Natural killer cell (primary cell): ENCODE data around the gene CPXM1. TPM values are rescaled to one million over a fixed set of nuclear protein-coding genes. Genes with fewer than 3 reads are reported as not detected.
A peak's percentile ranks its signal among the peaks of the same experiment; 100 is the strongest.

ENCODE experiments used
- ATAC-seq, 3 donors: fragments of 150-1000 bp in 2 of 3; fragments of 200-7000 bp in 1 of 3; cut with Tn5 transposase; 1 replicate in 1 of 3; 2 replicates in 2 of 3; pipeline ENCODE4 v1.10.0; 2021; ENCODE audit warnings: mild to moderate bottlenecking in 2 of 3, moderate library complexity in 2 of 3
- DNase-seq, 2 donors: peaks; one replicate each; pipeline versions ENCODE4 v3.0.0 to v3.0.0-alpha.2; 2013 to 2021; ENCODE audit warnings: mixed read lengths in 1 of 2
- H3K27ac ChIP-seq: one replicate; pipeline ENCODE4 v1.5.1; 2013; ENCODE audit warnings: mild to moderate bottlenecking, low read length
- H3K27me3 ChIP-seq: one replicate; pipeline ENCODE4 v1.6.1; 2013; ENCODE audit warnings: low read length; ENCODE audit not compliant: control insufficient read depth, insufficient read depth
- H3K36me3 ChIP-seq: one replicate; pipeline ENCODE4 v1.6.1; 2013; ENCODE audit warnings: low read length; ENCODE audit not compliant: control insufficient read depth, insufficient read depth
- H3K4me1 ChIP-seq: one replicate; pipeline ENCODE4 v1.6.1; 2013; ENCODE audit warnings: low read length; ENCODE audit not compliant: control insufficient read depth, insufficient read depth
- H3K4me3 ChIP-seq: one replicate; pipeline ENCODE4 v1.5.1; 2013; ENCODE audit warnings: low read length
- H3K9me3 ChIP-seq: one replicate; pipeline ENCODE4 v1.6.1; 2013; ENCODE audit warnings: low read length; ENCODE audit not compliant: control insufficient read depth, insufficient read depth
- H3K27ac Mint-ChIP-seq, 2 donors: one replicate each; pipeline ENCODE4 v1.8.0; 2022; ENCODE audit warnings: mild to moderate bottlenecking in 2 of 2, mixed read lengths in 2 of 2, moderate library complexity in 1 of 2
- H3K27me3 Mint-ChIP-seq, 2 donors: one replicate each; pipeline ENCODE4 v1.8.0; 2022; ENCODE audit warnings: low read depth in 2 of 2, mixed read lengths in 2 of 2
- H3K36me3 Mint-ChIP-seq: one replicate; pipeline ENCODE4 v1.8.0; 2022; ENCODE audit warnings: mixed read lengths
- H3K4me1 Mint-ChIP-seq, 2 donors: one replicate each; pipeline ENCODE4 v1.8.0; 2022; ENCODE audit warnings: mixed read lengths in 2 of 2
- H3K4me3 Mint-ChIP-seq: one replicate; pipeline ENCODE4 v1.8.0; 2022; ENCODE audit warnings: mild to moderate bottlenecking, moderate library complexity, mixed read lengths
- H3K9me3 Mint-ChIP-seq, 2 donors: one replicate each; pipeline ENCODE4 v1.8.0; 2022; ENCODE audit warnings: mixed read lengths in 2 of 2
- WGBS: methylation state at CpG from one replicate; pipeline ENCODE4 v1.1.7; 2013; ENCODE audit warnings: missing lambda C conversion rate; ENCODE audit not compliant: insufficient coverage; 5-methylcytosine and 5-hydroxymethylcytosine counted together
- intact Hi-C: fragments of 100-400 bp; cut with micrococcal nuclease; formaldehyde crosslinking; loops from one replicate; pipeline ENCODE4 v1.14.2; 2022
- total RNA-seq, 4 donors: library from RNA; stranded (reverse); fragments of 120-200 nt in 1 of 4; gene quantifications; one replicate each; pipeline versions ENCODE4 v1.2.3 to v1.2.4, GENCODE V29; 2013 to 2022
- TF ChIP-seq, protein P1 (sequence below): fragments of 200-600 bp; IDR thresholded peaks from one replicate; pipeline ENCODE4 v1.8.0; 2022; ENCODE audit warnings: antibody characterized with exemption

CPXM1 gene
- total RNA-seq, 3 donors from 2014 or later (not counting 1 experiment from before 2014, with no cell fraction given) = 0.49 to 2.3 (median 1.5) TPM

DNA sequence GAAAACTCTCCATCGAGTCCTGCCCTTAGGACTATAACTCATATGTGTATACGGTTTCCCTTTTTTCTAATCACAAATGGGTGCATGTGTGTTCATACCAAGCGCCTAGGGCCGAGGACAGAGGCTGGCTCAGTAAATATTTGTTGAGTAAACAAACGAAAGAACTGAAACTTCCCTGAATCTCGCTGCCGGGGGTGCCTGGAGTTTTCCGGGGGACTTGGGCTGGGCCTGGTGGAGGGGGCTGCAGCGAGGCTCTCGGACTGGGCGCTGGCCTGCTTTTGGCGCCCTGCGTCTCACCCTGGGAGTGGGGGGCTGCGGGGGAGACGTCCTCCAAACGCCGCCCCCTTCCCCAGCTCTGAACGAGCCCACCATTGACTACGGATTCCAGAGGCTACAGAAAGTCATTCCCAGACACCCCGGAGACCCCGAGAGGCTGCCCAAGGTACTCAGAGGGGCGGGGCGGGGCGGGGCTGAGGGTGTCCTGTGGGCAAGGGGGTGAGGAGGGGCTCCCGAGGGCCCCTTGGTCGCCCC lies 49.0 kb downstream of the CPXM1 start:
- peaks cover 7 to 30% of the 10 kb centered on the region in 2 donors for H3K27me3 Mint-ChIP-seq
- no peaks in the 10 kb centered on the region for H3K36me3 Mint-ChIP-seq
- H3K9me3 Mint-ChIP-seq = no peaks in the 10 kb centered on the region
- H3K4me3 ChIP-seq = peak overlapping the region; percentile 9
- ATAC-seq (no peak), DNase-seq (peak in 1 of 2 donors; percentile 31)
- 2% methylated on average over 25 of the region's 26 CpGs for WGBS
- peak overlapping the region; percentile 79 for H3K4me3 Mint-ChIP-seq
- peaks cover 43% of the 10 kb centered on the region for H3K4me1 ChIP-seq
- H3K27me3 ChIP-seq = peaks cover 18% of the 10 kb centered on the region
- peak overlapping the region in 1 of 2 donors; percentile 64 for H3K27ac Mint-ChIP-seq
- H3K4me1 Mint-ChIP-seq = peaks cover 28 to 49% of the 10 kb centered on the region in 2 donors
- peaks cover 2% of the 10 kb centered on the region for H3K9me3 ChIP-seq
- TF ChIP-seq, protein P1, sequence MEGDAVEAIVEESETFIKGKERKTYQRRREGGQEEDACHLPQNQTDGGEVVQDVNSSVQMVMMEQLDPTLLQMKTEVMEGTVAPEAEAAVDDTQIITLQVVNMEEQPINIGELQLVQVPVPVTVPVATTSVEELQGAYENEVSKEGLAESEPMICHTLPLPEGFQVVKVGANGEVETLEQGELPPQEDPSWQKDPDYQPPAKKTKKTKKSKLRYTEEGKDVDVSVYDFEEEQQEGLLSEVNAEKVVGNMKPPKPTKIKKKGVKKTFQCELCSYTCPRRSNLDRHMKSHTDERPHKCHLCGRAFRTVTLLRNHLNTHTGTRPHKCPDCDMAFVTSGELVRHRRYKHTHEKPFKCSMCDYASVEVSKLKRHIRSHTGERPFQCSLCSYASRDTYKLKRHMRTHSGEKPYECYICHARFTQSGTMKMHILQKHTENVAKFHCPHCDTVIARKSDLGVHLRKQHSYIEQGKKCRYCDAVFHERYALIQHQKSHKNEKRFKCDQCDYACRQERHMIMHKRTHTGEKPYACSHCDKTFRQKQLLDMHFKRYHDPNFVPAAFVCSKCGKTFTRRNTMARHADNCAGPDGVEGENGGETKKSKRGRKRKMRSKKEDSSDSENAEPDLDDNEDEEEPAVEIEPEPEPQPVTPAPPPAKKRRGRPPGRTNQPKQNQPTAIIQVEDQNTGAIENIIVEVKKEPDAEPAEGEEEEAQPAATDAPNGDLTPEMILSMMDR = no peak
- intact Hi-C loops = loop anchor here (5.0 kb wide), 1 partner anchor 251 kb away; no protein-coding TSS in a partner anchor
- no peaks in the 10 kb centered on the region for H3K36me3 ChIP-seq
- no peak overlapping the region for H3K27ac ChIP-seq

- no peak overlapping the region for H3K27ac ChIP-seq
- H3K4me3 ChIP-seq = no peak overlapping the region
- peaks cover 39% of the 10 kb centered on the region for H3K4me1 ChIP-seq
- peak in 2 of 3 donors; percentile 25 to 35 for ATAC-seq
- H3K9me3 ChIP-seq = peaks cover 2% of the 10 kb centered on the region
- intact Hi-C loops = loop anchor here (5.0 kb wide), 1 partner anchor 252 kb away; no protein-coding TSS in a partner anchor
- DNase-seq = peak; percentile 15 to 47
- H3K9me3 Mint-ChIP-seq = no peaks in the 10 kb centered on the region
- no peaks in the 10 kb centered on the region for H3K36me3 ChIP-seq
- WGBS = 4% methylated on average over 32 of the region's 34 CpGs
- H3K27me3 Mint-ChIP-seq = peaks cover 7 to 27% of the 10 kb centered on the region in 2 donors
- peaks cover 18% of the 10 kb centered on the region for H3K27me3 ChIP-seq
- TF ChIP-seq, protein P1 = no peak
- peaks cover 29 to 50% of the 10 kb centered on the region in 2 donors for H3K4me1 Mint-ChIP-seq
- H3K27ac Mint-ChIP-seq = peak overlapping the region in 1 of 2 donors; percentile 64
- H3K4me3 Mint-ChIP-seq = peak overlapping the region; percentile 79
- H3K36me3 Mint-ChIP-seq = no peaks in the 10 kb centered on the region
Measured at GRCh38 chr20:2750491-2751251, 49.8 kb downstream of the CPXM1 start.

DNA sequence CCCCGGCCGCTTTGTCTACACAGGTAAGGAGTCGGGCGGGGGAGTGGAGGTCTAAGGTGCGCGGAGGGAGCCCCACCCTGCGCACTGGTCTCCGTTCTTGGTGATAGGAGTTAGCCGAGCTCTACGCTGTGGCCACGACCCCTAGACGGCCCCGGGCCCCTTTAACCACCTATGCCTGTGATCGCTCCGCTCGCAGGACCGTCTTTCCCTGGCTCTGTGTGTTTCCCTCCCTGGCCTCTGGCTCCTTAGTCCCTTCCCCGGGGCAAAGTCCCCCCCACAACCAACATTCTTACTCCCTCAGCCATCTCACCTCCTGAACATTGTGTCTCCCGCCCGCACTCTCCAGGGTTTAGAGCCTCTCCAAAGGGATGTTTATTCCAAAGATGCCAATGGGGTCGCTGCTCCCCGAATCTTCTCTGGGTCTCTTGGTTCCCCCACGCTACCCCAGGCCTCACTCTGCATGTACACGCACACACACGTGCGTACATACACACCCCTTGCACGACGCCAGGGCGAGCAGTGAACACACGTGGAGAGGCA lies 50.4 kb downstream of the CPXM1 start:
- H3K4me1 Mint-ChIP-seq = peaks cover 35 to 55% of the 10 kb centered on the region in 2 donors
- H3K4me1 ChIP-seq = peaks cover 46% of the 10 kb centered on the region
- TF ChIP-seq, protein P1 = no peak
- H3K4me3 ChIP-seq = no peak overlapping the region
- peak overlapping the region in 1 of 2 donors; percentile 64 for H3K27ac Mint-ChIP-seq
- 36% methylated on average over 30 of the region's 30 CpGs for WGBS
- no peaks in the 10 kb centered on the region for H3K9me3 Mint-ChIP-seq
- H3K36me3 Mint-ChIP-seq = no peaks in the 10 kb centered on the region
- intact Hi-C loops = loop anchor here (5.0 kb wide), 1 partner anchor 252 kb away; no protein-coding TSS in a partner anchor
- H3K36me3 ChIP-seq = no peaks in the 10 kb centered on the region
- H3K9me3 ChIP-seq = peaks cover 2% of the 10 kb centered on the region
- peaks cover 15% of the 10 kb centered on the region for H3K27me3 ChIP-seq
- H3K27me3 Mint-ChIP-seq = peaks cover 3 to 23% of the 10 kb centered on the region in 2 donors
- no peak overlapping the region for H3K27ac ChIP-seq
- H3K4me3 Mint-ChIP-seq = peak overlapping the region; percentile 79
- ATAC-seq = no peak
- peak in 1 of 2 donors; percentile 28 for DNase-seq
